Breast epithelium (tissue), 4 donors: ENCODE results near the gene CENPC. TPM values are rescaled to one million over a fixed set of nuclear protein-coding genes. Genes with fewer than 3 reads are reported as not detected.
"Not testable (repeated sequence)": the region's sequence is repeated elsewhere in the genome, so short reads cannot be mapped to it uniquely, and the experiment has no call there.

ENCODE experiments used
- DNase-seq, 2 donors: peaks; one replicate each; pipeline ENCODE4 v3.0.0-alpha.2; 2019; ENCODE audit warnings: low spot score in 2 of 2
- H3K27ac ChIP-seq, 2 donors: fragments of 200-600 bp; sonication (generic) in 1 of 2; one replicate each; pipeline ENCODE4 v1.5.1; 2016 to 2019; ENCODE audit warnings: mild to moderate bottlenecking in 1 of 2
- H3K27me3 ChIP-seq, 2 donors: fragments of 200-600 bp; sonication (generic) in 1 of 2; one replicate each; pipeline versions ENCODE4 v1.5.1 to v1.6.0; 2017 to 2019; ENCODE audit warnings: control low read depth in 1 of 2, mild to moderate bottlenecking in 1 of 2
- H3K36me3 ChIP-seq: fragments of 200-600 bp; one replicate; pipeline ENCODE4 v1.5.1; 2019
- H3K4me1 ChIP-seq, 2 donors: fragments of 200-600 bp; sonication (generic); one replicate each; pipeline ENCODE4 v1.5.1; 2016 to 2019; ENCODE audit warnings: control low read depth in 1 of 2
- H3K4me3 ChIP-seq, 3 donors: fragments of 200-600 bp; sonication (generic); 1 replicate in 2 of 3; 2 replicates in 1 of 3; pipeline ENCODE4 v1.5.1; 2016 to 2019; ENCODE audit warnings: mild to moderate bottlenecking in 3 of 3, moderate library complexity in 2 of 3
- H3K9me3 ChIP-seq, 2 donors: fragments of 200-600 bp; sonication (generic) in 1 of 2; one replicate each; pipeline ENCODE4 v1.5.1; 2016 to 2019; ENCODE audit warnings: control low read depth in 1 of 2
- POLR2A ChIP-seq: fragments of 450-650 bp; IDR thresholded peaks from one replicate; pipeline ENCODE4 v1.6.1; 2016; ENCODE audit warnings: antibody characterized with exemption, mild to moderate bottlenecking, moderate library complexity
- POLR2AphosphoS5 ChIP-seq, 3 donors: sonication (generic); formaldehyde crosslinking; IDR thresholded peaks; one replicate each; pipeline ENCODE4 v1.6.1; 2017; ENCODE audit warnings: antibody characterized with exemption in 3 of 3
- intact Hi-C: fragments of 100-400 bp; cut with DNase I; formaldehyde crosslinking; loops from one replicate; pipeline ENCODE4 v1.15.1; 2023; ENCODE audit warnings: low total_unique reads
- total RNA-seq, 3 donors: library from RNA; depleted of rRNA; stranded (reverse); fragments of >200 nt; gene quantifications; one replicate each; pipeline ENCODE4 v1.1.0, GENCODE V29; 2016
- TF ChIP-seq, protein P1 (sequence below), 3 donors: fragments of 450-650 bp; IDR thresholded peaks; one replicate each; pipeline ENCODE4 v1.5.1; 2016 to 2017; ENCODE audit warnings: antibody characterized with exemption in 3 of 3, mild to moderate bottlenecking in 3 of 3, moderate library complexity in 3 of 3

Gene CENPC
- total RNA-seq, 3 donors from 2014 or later = 30.7 to 67.6 (median 45.9) TPM

- no peaks in the 10 kb centered on the region for H3K4me1 ChIP-seq
- H3K27me3 ChIP-seq = no peaks in the 10 kb centered on the region
- no peak for TF ChIP-seq POLR2A
- TF ChIP-seq POLR2AphosphoS5 (IDR thresholded peaks at IDR 0.05) = no peak
- no peak for DNase-seq
- H3K27ac ChIP-seq = no peak overlapping the region
- intact Hi-C loops = loop anchor here (5.0 kb wide), 1 partner anchor 751 kb away; no protein-coding TSS in a partner anchor
- peaks cover 4% of the 10 kb centered on the region for H3K36me3 ChIP-seq
- H3K4me3 ChIP-seq = no peak overlapping the region
- no peaks in the 10 kb centered on the region for H3K9me3 ChIP-seq
Measured at GRCh38 chr4:67531379-67531962, 13.8 kb downstream of the CENPC start.

GRCh38 chr4:67524140-67524539, 21.2 kb downstream of the CENPC start:
- H3K27me3 ChIP-seq, H3K27ac ChIP-seq, DNase-seq, H3K4me1 ChIP-seq, H3K9me3 ChIP-seq, H3K36me3 ChIP-seq, H3K4me3 ChIP-seq, intact Hi-C loops: not testable (repeated sequence)

DNA sequence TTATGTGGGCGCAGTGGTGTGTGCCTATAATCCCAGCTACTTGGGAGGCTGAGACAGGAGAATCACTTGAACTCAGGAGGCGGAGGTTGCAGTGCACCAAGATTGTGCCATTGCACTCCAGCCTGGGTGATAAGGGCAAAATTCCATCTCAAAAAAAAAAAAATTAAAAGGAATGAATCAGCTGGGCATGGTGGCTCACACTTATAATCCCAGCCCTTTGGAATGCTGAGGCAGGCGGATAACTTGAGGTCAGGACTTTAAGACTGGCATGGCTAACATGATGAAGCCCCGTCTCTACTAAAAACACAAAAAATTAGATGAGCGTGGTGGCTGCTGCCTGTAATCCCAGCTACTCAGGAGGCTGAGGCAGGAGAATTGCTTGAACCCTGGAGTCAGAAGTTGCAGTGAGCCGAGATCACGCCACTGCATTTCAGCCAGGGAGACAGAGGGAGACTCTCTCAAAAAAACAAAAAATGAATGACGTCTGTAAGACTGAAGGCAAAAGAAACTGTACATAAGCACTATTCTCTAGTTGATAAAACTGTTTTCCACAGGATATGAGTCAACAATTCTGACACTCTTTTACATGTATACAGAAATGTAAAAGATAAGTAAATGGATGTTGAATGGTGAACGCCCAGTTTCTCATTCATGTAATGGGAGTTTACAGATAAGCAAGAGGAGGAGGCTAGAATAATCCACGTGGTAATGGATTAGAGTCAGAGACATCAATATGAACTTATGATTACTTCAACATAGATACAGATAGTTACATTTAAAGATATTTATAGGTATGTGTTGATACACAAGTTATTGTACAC, 22.2 kb downstream of the CENPC start:
- Histone ChIP-seq H3K27ac (no peak overlapping the region), H3K4me1 (no peaks in the 10 kb centered on the region), H3K27me3 (no peaks in the 10 kb centered on the region), H3K36me3 (no peaks in the 10 kb centered on the region), H3K9me3 (no peaks in the 10 kb centered on the region), H3K4me3 (no peak overlapping the region)
- DNase-seq = no peak
- intact Hi-C loops = no loop called here
- TF ChIP-seq POLR2AphosphoS5 (IDR thresholded peaks at IDR 0.05) (no peak), POLR2A (no peak)
- TF ChIP-seq, protein P1, sequence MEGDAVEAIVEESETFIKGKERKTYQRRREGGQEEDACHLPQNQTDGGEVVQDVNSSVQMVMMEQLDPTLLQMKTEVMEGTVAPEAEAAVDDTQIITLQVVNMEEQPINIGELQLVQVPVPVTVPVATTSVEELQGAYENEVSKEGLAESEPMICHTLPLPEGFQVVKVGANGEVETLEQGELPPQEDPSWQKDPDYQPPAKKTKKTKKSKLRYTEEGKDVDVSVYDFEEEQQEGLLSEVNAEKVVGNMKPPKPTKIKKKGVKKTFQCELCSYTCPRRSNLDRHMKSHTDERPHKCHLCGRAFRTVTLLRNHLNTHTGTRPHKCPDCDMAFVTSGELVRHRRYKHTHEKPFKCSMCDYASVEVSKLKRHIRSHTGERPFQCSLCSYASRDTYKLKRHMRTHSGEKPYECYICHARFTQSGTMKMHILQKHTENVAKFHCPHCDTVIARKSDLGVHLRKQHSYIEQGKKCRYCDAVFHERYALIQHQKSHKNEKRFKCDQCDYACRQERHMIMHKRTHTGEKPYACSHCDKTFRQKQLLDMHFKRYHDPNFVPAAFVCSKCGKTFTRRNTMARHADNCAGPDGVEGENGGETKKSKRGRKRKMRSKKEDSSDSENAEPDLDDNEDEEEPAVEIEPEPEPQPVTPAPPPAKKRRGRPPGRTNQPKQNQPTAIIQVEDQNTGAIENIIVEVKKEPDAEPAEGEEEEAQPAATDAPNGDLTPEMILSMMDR (IDR thresholded peaks at IDR 0.05) = no peak

DNA sequence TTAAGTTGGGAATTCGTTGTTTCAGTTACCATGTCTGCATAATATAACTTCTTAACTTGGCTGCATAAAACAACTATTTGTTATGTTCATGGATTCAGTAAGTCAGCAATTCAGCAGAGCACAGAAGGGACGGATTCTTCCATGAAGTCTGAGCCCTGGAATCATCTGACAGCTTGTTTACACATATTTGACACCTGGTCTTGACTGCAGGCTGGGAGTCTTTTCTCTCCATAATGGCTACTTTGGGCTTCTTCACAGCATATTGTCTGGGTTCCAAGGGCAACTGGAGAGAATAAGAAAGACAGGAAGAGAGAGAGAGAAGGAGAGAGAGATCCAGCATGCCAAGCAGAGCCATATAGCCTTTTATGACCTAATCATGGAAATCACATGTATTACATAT, 23.1 kb downstream of the CENPC start:
- DNase-seq = no peak
- Histone ChIP-seq H3K4me3 (no peak overlapping the region), H3K27me3 (no peaks in the 10 kb centered on the region), H3K4me1 (no peaks in the 10 kb centered on the region), H3K27ac (no peak overlapping the region), H3K9me3 (no peaks in the 10 kb centered on the region), H3K36me3 (no peaks in the 10 kb centered on the region)
- intact Hi-C loops = no loop called here
- TF ChIP-seq POLR2AphosphoS5 (IDR thresholded peaks at IDR 0.05) (no peak), POLR2A (no peak)
- TF ChIP-seq, protein P1 (IDR thresholded peaks at IDR 0.05) = no peak

DNA sequence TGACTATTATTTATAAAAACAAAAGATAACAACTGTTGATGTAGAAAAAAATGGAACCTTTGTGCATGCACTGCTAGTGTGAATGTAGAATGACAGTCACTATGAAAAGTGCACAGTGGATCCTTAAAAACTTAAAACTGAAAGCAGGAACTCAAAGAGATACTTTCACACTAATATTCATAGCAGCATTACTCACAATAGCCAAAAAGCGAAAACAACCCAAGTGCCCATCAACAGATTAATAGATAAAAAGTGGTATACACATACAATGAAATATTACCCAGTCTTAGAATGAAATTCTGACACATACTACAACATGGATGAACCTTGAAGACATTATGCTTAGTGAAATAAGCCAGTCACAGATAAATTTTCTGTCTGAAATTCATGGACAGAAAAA, 23.8 kb downstream of the CENPC start:
- Histone ChIP-seq H3K27ac (no peak overlapping the region), H3K36me3 (no peaks in the 10 kb centered on the region), H3K27me3 (no peaks in the 10 kb centered on the region), H3K4me1 (no peaks in the 10 kb centered on the region), H3K9me3 (no peaks in the 10 kb centered on the region), H3K4me3 (no peak overlapping the region)
- no peak for TF ChIP-seq POLR2AphosphoS5 (IDR thresholded peaks at IDR 0.05)
- TF ChIP-seq, protein P1 (IDR thresholded peaks at IDR 0.05) = no peak
- DNase-seq = no peak
- intact Hi-C loops = no loop called here

- Histone ChIP-seq H3K27me3 (no peaks in the 10 kb centered on the region), H3K27ac (no peak overlapping the region), H3K9me3 (no peaks in the 10 kb centered on the region), H3K4me1 (no peaks in the 10 kb centered on the region), H3K36me3 (no peaks in the 10 kb centered on the region), H3K4me3 (no peak overlapping the region)
- no peak for DNase-seq
- TF ChIP-seq, protein P1 (IDR thresholded peaks at IDR 0.05) = no peak
- TF ChIP-seq POLR2A (no peak), POLR2AphosphoS5 (IDR thresholded peaks at IDR 0.05) (no peak)
- intact Hi-C loops = no loop called here
Measured at GRCh38 chr4:67520141-67520540, 25.2 kb downstream of the CENPC start.
